ENCODE results near the gene WEE2.

The WEE2 gene

GRCh38 chr7:141708351-141708750 lies at the start of gene WEE2:
Gene WEE2, plus strand, starts transcription at chr7:141708353. Its CDS starts 406 bp downstream, at chr7:141708759.
- no peaks in the 10 kb centered on the region for H3K9me3 ChIP-seq (ENCODE audit: low read length)
- no peak within 1 kb of the TSS for H3K4me3 ChIP-seq (ENCODE audit: low read length)
- no peaks in the 10 kb centered on the region for H3K27me3 ChIP-seq (ENCODE audit: insufficient read depth, low read length)
- no peaks in the 10 kb centered on the region for H3K4me1 ChIP-seq (ENCODE audit: insufficient read depth, low read length)
- no peaks in the 10 kb centered on the region for H3K36me3 ChIP-seq (ENCODE audit: insufficient read depth, low read length)
- no peak within 1 kb of the TSS for H2AFZ ChIP-seq (ENCODE audit: low read depth, low read length)

DNA sequence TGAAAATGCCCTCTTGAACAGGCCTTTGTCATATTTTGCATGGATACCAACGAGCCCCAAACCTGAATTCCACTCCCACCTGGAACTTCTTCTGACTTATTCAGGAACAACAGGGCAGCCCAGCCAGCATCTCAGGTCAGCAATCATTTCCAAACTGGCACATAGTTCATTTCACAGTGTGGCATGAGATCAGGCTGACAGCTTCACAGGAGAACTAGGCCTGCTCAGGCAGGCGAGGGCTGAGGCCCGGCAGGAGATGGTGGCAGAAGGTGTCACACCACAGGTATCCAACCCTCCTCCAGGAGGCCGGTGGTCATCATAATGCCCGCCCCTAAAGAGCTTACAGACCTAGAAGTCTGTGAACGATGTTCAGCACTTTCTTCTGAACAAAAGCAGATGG lies 48.7 kb upstream of the WEE2 start:
- H2AFZ ChIP-seq (ENCODE audit: low read depth, low read length): no peak overlapping the region
- no peaks in the 10 kb centered on the region for H3K9me3 ChIP-seq (ENCODE audit: low read length)
- peaks cover 64% of the 10 kb centered on the region for H3K36me3 ChIP-seq (ENCODE audit: insufficient read depth, low read length)
- H3K4me1 ChIP-seq (ENCODE audit: insufficient read depth, low read length): no peaks in the 10 kb centered on the region
- H3K4me3 ChIP-seq (ENCODE audit: low read length): no peak overlapping the region
- no peaks in the 10 kb centered on the region for H3K27me3 ChIP-seq (ENCODE audit: insufficient read depth, low read length)

- Histone ChIP-seq H3K36me3 (ENCODE audit: insufficient read depth, low read length) (peaks cover 70% of the 10 kb centered on the region), H3K4me1 (ENCODE audit: insufficient read depth, low read length) (no peaks in the 10 kb centered on the region), H3K9me3 (ENCODE audit: low read length) (no peaks in the 10 kb centered on the region), H3K4me3 (ENCODE audit: low read length) (no peak overlapping the region), H3K27me3 (ENCODE audit: insufficient read depth, low read length) (no peaks in the 10 kb centered on the region), H2AFZ (ENCODE audit: low read depth, low read length) (no peak overlapping the region)
These were observed 47.9 kb upstream of the WEE2 start for GRCh38 chr7:141660259-141660658.

DNA sequence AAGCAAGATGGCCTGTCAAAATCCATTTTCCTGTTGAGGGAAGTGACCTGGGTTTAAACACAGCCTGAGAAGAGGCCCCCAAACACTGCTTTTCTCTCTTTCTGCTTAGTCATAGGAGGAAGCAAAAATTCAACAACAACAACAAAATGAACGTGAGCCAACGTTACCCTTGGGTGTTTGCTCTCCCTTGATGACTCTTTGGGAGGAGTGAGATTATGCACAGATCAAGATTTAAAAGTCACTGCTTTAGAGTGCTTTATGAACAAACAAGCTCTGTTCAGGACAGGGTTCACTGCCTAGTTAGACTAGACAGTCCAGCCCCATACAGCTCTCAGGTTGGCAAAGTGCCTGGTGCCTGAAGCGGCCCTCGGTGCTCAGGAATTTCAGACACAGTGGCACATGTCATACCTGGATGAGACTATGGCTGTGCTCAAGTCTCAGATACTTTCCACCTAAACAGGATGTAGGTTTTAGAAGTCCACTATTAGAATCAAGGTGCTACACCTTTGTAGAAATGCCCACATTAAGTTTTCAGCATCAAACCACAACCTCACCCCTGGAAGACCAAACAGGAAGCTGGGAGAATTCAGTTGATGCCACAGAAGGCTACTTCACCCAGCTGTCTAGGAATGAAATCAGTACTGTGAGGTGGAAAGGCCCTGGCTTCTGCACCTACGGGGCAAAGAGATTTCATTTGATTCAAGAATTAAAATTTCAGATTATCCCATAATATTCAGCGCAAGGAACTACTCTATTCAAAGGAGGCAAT lies 44.9 kb upstream of the WEE2 start:
- H3K36me3 ChIP-seq (ENCODE audit: insufficient read depth, low read length): peaks cover 62% of the 10 kb centered on the region
- H3K9me3 ChIP-seq (ENCODE audit: low read length): no peaks in the 10 kb centered on the region
- H3K4me3 ChIP-seq (ENCODE audit: low read length): no peak overlapping the region
- no peaks in the 10 kb centered on the region for H3K4me1 ChIP-seq (ENCODE audit: insufficient read depth, low read length)
- no peaks in the 10 kb centered on the region for H3K27me3 ChIP-seq (ENCODE audit: insufficient read depth, low read length)
- no peak overlapping the region for H2AFZ ChIP-seq (ENCODE audit: low read depth, low read length)

DNA sequence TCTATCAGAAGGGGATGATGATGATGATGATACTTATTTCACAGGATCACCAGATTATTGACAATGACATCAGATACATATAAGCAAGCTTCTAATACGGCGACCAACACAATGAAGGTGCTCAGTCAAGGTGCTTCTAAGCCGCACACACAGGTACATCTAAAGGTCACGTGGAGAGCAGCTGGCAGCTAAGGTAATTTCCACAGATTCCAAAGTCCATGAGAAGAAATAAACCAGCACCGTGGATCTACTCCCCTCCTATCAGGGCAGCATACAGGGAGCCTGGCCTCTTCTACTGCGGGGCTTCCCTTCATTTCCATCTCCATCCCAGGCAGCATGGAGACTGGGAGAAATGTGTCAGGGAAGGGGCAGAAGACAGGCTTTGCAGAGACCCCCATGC lies 43.7 kb upstream of the WEE2 start:
- no peaks in the 10 kb centered on the region for H3K4me1 ChIP-seq (ENCODE audit: insufficient read depth, low read length)
- no peaks in the 10 kb centered on the region for H3K9me3 ChIP-seq (ENCODE audit: low read length)
- no peak overlapping the region for H3K4me3 ChIP-seq (ENCODE audit: low read length)
- H3K36me3 ChIP-seq (ENCODE audit: insufficient read depth, low read length): peaks cover 57% of the 10 kb centered on the region
- no peaks in the 10 kb centered on the region for H3K27me3 ChIP-seq (ENCODE audit: insufficient read depth, low read length)
- H2AFZ ChIP-seq (ENCODE audit: low read depth, low read length): no peak overlapping the region

GRCh38 chr7:141665208-141666035 lies 42.7 kb upstream of the WEE2 start:
- Histone ChIP-seq H2AFZ (ENCODE audit: low read depth, low read length) (no peak overlapping the region), H3K4me3 (ENCODE audit: low read length) (no peak overlapping the region), H3K9me3 (ENCODE audit: low read length) (no peaks in the 10 kb centered on the region), H3K36me3 (ENCODE audit: insufficient read depth, low read length) (peaks cover 47% of the 10 kb centered on the region), H3K27me3 (ENCODE audit: insufficient read depth, low read length) (no peaks in the 10 kb centered on the region), H3K4me1 (ENCODE audit: insufficient read depth, low read length) (no peaks in the 10 kb centered on the region)

- Histone ChIP-seq H3K4me1 (ENCODE audit: insufficient read depth, low read length) (no peaks in the 10 kb centered on the region), H3K9me3 (ENCODE audit: low read length) (no peaks in the 10 kb centered on the region), H3K4me3 (ENCODE audit: low read length) (no peak overlapping the region), H3K36me3 (ENCODE audit: insufficient read depth, low read length) (peaks cover 47% of the 10 kb centered on the region), H3K27me3 (ENCODE audit: insufficient read depth, low read length) (no peaks in the 10 kb centered on the region), H2AFZ (ENCODE audit: low read depth, low read length) (no peak overlapping the region)
These were observed 42.1 kb upstream of the WEE2 start for GRCh38 chr7:141666071-141666470.

- H3K4me3 ChIP-seq (ENCODE audit: low read length): no peak overlapping the region
- H3K36me3 ChIP-seq (ENCODE audit: insufficient read depth, low read length): peaks cover 29% of the 10 kb centered on the region
- H3K27me3 ChIP-seq (ENCODE audit: insufficient read depth, low read length): no peaks in the 10 kb centered on the region
- H3K9me3 ChIP-seq (ENCODE audit: low read length): peaks cover 2% of the 10 kb centered on the region
- H3K4me1 ChIP-seq (ENCODE audit: insufficient read depth, low read length): no peaks in the 10 kb centered on the region
- no peak overlapping the region for H2AFZ ChIP-seq (ENCODE audit: low read depth, low read length)
These were observed 39.3 kb upstream of the WEE2 start for GRCh38 chr7:141668853-141669252.

DNA sequence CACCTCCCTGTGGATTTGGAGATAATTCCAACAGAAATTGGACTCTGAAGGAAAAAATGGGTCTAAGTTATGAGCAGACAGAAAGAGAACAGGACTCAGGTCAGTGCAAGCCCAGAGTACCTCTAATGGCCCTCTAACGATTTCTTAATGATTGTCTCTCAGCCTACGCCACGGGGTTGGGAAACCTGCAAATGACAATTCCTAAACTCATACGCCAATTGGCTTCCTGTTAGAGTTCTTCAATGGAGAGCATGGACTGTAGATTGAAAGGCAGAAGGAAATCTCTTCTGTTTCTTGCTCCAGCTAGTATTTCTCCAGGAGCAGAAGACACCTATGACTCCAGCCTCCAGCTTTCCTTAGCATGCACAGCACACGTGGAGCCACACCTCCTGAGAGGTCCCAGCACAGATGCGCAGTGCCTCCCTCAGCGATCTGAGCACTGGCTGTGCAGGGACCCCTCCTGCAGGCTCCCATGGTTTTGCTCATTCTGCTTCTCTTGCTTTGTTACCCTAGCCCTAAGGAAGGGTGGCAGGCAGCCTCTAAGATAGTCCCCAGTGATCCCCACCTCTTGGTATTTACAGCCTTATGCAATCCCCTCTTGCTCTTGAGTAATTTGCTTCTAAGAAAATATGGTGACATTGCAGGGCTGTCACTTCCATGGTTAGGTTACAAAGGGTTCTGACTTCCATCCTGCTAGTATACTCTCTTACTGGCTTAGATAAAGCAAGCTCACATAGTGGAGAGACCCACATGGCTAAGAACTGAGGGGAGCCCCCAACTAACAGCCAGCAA lies 36.3 kb upstream of the WEE2 start:
- H3K4me3 ChIP-seq (ENCODE audit: low read length): no peak overlapping the region
- H3K36me3 ChIP-seq (ENCODE audit: insufficient read depth, low read length): peaks cover 17% of the 10 kb centered on the region
- H3K27me3 ChIP-seq (ENCODE audit: insufficient read depth, low read length): no peaks in the 10 kb centered on the region
- peaks cover 2% of the 10 kb centered on the region for H3K9me3 ChIP-seq (ENCODE audit: low read length)
- peaks cover 3% of the 10 kb centered on the region for H3K4me1 ChIP-seq (ENCODE audit: insufficient read depth, low read length)
- H2AFZ ChIP-seq (ENCODE audit: low read depth, low read length): no peak overlapping the region

DNA sequence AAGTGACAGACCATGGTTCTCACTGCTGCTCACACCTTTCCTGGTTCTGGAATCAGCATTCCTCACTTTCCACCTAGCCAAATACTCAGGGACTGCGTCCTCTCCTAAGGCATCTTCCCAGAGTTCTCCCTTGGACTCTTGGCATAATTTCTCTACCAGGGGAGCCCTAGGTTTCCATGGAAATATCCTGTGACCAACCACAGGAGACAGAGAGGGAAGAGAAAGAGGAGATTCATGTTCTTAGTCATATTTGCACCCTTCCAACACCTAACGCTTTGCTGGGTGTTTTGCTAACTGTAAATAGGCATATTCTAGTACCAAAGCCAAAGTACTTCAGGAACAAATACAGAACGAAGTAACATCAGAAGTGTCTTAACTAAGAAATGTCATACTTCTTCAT lies 34.8 kb upstream of the WEE2 start:
- Histone ChIP-seq H3K4me3 (ENCODE audit: low read length) (no peak overlapping the region), H3K36me3 (ENCODE audit: insufficient read depth, low read length) (peaks cover 21% of the 10 kb centered on the region), H3K27me3 (ENCODE audit: insufficient read depth, low read length) (no peaks in the 10 kb centered on the region), H3K9me3 (ENCODE audit: low read length) (peaks cover 2% of the 10 kb centered on the region), H2AFZ (ENCODE audit: low read depth, low read length) (no peak overlapping the region), H3K4me1 (ENCODE audit: insufficient read depth, low read length) (peaks cover 3% of the 10 kb centered on the region)

DNA sequence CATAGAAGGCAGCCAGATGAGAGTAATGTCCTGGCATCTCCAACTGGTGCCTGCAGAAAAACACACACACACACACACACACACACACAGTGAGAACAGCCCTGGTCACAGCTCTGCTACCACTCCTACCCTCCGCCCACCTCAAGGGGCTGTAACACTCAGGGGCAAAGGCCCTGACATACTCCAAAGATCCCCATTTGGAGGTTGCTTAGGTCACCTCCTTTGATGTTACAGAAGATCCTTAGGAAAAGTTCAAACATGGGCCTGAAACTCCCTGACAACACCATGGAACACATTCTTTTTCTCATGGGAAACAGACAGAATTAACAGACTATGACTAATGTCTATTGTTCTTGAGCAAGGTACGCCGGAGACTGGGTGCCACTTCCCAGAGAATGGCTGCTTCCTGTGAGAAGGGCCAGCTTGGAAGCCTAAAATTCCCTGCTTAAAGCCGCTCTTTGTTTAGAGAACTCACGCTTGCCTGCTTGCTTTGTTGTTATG lies 33.9 kb upstream of the WEE2 start:
- H2AFZ ChIP-seq (ENCODE audit: low read depth, low read length): no peak overlapping the region

DNA sequence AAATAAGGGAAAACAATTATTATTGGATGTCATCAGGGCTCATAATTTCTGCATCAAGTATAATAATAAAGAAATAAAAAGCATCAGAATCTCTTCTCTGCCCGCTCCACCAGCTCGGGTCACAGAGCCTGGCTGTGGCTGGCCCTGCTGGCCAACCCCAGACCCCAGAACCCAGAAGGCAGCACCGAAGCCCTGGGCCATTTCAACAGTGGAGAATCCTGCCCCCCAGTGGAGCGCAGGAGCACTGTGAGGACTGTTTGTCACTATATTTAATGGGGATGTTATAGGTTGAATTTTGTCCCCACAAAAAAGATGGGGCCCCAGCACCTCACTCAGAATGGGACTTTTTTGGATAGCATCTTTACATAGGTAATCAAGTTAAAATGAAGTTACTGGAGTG lies 33.5 kb upstream of the WEE2 start:
- H3K4me1 ChIP-seq (ENCODE audit: insufficient read depth, low read length): peaks cover 3% of the 10 kb centered on the region
- no peak overlapping the region for H3K4me3 ChIP-seq (ENCODE audit: low read length)
- no peaks in the 10 kb centered on the region for H3K27me3 ChIP-seq (ENCODE audit: insufficient read depth, low read length)
- peaks cover 22% of the 10 kb centered on the region for H3K36me3 ChIP-seq (ENCODE audit: insufficient read depth, low read length)
- H2AFZ ChIP-seq (ENCODE audit: low read depth, low read length): no peak overlapping the region
- H3K9me3 ChIP-seq (ENCODE audit: low read length): peaks cover 2% of the 10 kb centered on the region

More for the DNA sequence above, 33.9 kb upstream of the WEE2 start:
- Histone ChIP-seq H3K4me3 (ENCODE audit: low read length) (no peak overlapping the region), H3K27me3 (ENCODE audit: insufficient read depth, low read length) (no peaks in the 10 kb centered on the region), H3K9me3 (ENCODE audit: low read length) (peaks cover 2% of the 10 kb centered on the region), H3K36me3 (ENCODE audit: insufficient read depth, low read length) (peaks cover 21% of the 10 kb centered on the region), H3K4me1 (ENCODE audit: insufficient read depth, low read length) (peaks cover 3% of the 10 kb centered on the region)

Data from neuron (in vitro differentiated cells).